A549 (cell line): Measurements from ENCODE around the gene PIP5KL1. TPM values are rescaled to one million over a fixed set of nuclear protein-coding genes. Genes with fewer than 3 reads are reported as not detected.
A peak's percentile ranks its signal among the peaks of the same experiment; 100 is the strongest.

ENCODE experiments used
- ATAC-seq, 2 experiments: fragments of 200-7000 bp in 1 of 2; fragments of >200 bp in 1 of 2; cut with Nextera tagmentation in 1 of 2; cut with Tn5 transposase in 1 of 2; 3 replicates each; pipeline versions ENCODE4 v1.8.0 to v1.9.1; 2018 to 2020; ENCODE audit warnings: mild to moderate bottlenecking in 1 of 2, moderate library complexity in 1 of 2
- CTCF ChIA-PET: fragments of 300-600 bp; sonication (Branson Sonifier 250); formaldehyde crosslinking; extraction: SDS; loops from one replicate; lab custom pipeline; 2021; ENCODE audit warnings: antibody characterized with exemption, inconsistent platforms; lab: Yijun Ruan, JAX
- POLR2A ChIA-PET: fragments of 350-600 bp; formaldehyde crosslinking; extraction: SDS; loops from one replicate; lab custom pipeline; 2021; ENCODE audit warnings: antibody characterized with exemption, inconsistent platforms; lab: Yijun Ruan, JAX
- DNase-seq, 2 experiments: peaks; one replicate each; pipeline versions ENCODE4 v3.0.0 to v3.0.0-alpha.2; 2011 to 2016; ENCODE audit warnings: low read depth in 1 of 2, low spot score in 1 of 2
- FAIRE-seq: peaks from 2 replicates; lab custom pipeline; 2011; peaks lifted over from hg19 to GRCh38; lab: Jason Lieb, UNC
- H3K27ac ChIP-seq, 2 experiments: fragments of >200 bp; sonication (Bioruptor Twin); formaldehyde crosslinking; 3 replicates each; pipeline ENCODE4 v1.5.1; 2016 to 2017
- H3K4me1 ChIP-seq: fragments of >200 bp; sonication (Bioruptor Twin); formaldehyde crosslinking; 3 replicates; pipeline ENCODE4 v1.6.1; 2016
- H3K4me2 ChIP-seq: fragments of >200 bp; sonication (Bioruptor Twin); formaldehyde crosslinking; 3 replicates; pipeline ENCODE4 v1.6.1; 2016
- H3K4me3 ChIP-seq: fragments of >200 bp; sonication (Bioruptor Twin); formaldehyde crosslinking; 3 replicates; pipeline ENCODE4 v1.5.1; 2016
- H3K9me3 ChIP-seq: fragments of >200 bp; sonication (Bioruptor Twin); formaldehyde crosslinking; 3 replicates; pipeline ENCODE4 v1.6.1; 2016
- BCL3 ChIP-seq: fragments of >200 bp; sonication (Bioruptor Twin); formaldehyde crosslinking; IDR thresholded peaks from 3 replicates; pipeline ENCODE4 v1.6.1; 2016
- CBX8 ChIP-seq: fragments of 200-600 bp; sonication (generic); IDR thresholded peaks from 2 replicates; pipeline ENCODE4 v1.6.1; 2016
- CEBPB ChIP-seq, 2 experiments: fragments of >200 bp in 1 of 2; sonication (Bioruptor Twin) in 1 of 2; formaldehyde crosslinking in 1 of 2; IDR thresholded peaks; 2 replicates each; pipeline ENCODE4 v1.6.1; 2012 to 2016
- CHD2 ChIP-seq: fragments of 150-350 bp; IDR thresholded peaks from 2 replicates; pipeline ENCODE4 v1.6.1; 2014; ENCODE audit warnings: low read length; ENCODE audit not compliant: partially characterized antibody
- CHD4 ChIP-seq: fragments of 200-600 bp; sonication (generic); IDR thresholded peaks from 2 replicates; pipeline ENCODE4 v1.6.1; 2016; ENCODE audit warnings: antibody characterized with exemption, mild to moderate bottlenecking, borderline replicate concordance
- E2F6 ChIP-seq: IDR thresholded peaks from 2 replicates; pipeline ENCODE4 v1.6.1; 2012; ENCODE audit warnings: low read depth, borderline replicate concordance
- ELK1 ChIP-seq: fragments of 150-350 bp; IDR thresholded peaks from 2 replicates; pipeline ENCODE4 v1.6.1; 2014; ENCODE audit warnings: low read depth, mild to moderate bottlenecking, low read length
- ESRRA ChIP-seq: fragments of 150-350 bp; IDR thresholded peaks from 2 replicates; pipeline ENCODE4 v1.6.1; 2014; ENCODE audit warnings: mild to moderate bottlenecking, low read length, borderline replicate concordance
- FOSL2 ChIP-seq, 2 experiments: fragments of 450-650 bp in 1 of 2; fragments of >200 bp in 1 of 2; sonication (Bioruptor Twin) in 1 of 2; formaldehyde crosslinking; IDR thresholded peaks; 2 replicates each; pipeline versions ENCODE4 v1.5.0 to v1.6.1; 2016 to 2020; ENCODE audit warnings: mild to moderate bottlenecking in 1 of 2, moderate library complexity in 1 of 2
- FOXS1 ChIP-seq: fragments of 250-450 bp; sonication (Bioruptor Pico); IDR thresholded peaks from 2 replicates; pipeline ENCODE4 v1.5.0; 2020; ENCODE audit warnings: mild to moderate bottlenecking, moderate library complexity
- GATA3 ChIP-seq: IDR thresholded peaks from 2 replicates; pipeline ENCODE4 v1.6.1; 2012; ENCODE audit warnings: borderline replicate concordance
- HES2 ChIP-seq: fragments of >200 bp; sonication (Bioruptor Twin); formaldehyde crosslinking; IDR thresholded peaks from 2 replicates; pipeline ENCODE4 v1.6.1; 2016
- JUN ChIP-seq, 2 experiments: fragments of >200 bp; sonication (Bioruptor Twin); formaldehyde crosslinking; IDR thresholded peaks; 2 replicates in 1 of 2; 3 replicates in 1 of 2; pipeline ENCODE4 v1.6.1; 2016 to 2017
- MAX ChIP-seq: IDR thresholded peaks from 2 replicates; pipeline ENCODE4 v1.6.1; 2012
- MAZ ChIP-seq: fragments of 150-350 bp; IDR thresholded peaks from 2 replicates; pipeline ENCODE4 v1.6.1; 2014; ENCODE audit warnings: antibody characterized with exemption, low read depth, low read length, borderline replicate concordance
- MYC ChIP-seq: IDR thresholded peaks from 2 replicates; pipeline ENCODE4 v1.6.1; 2012; ENCODE audit warnings: mild to moderate bottlenecking, inconsistent platforms, low read length, improper control_type of control experiment, borderline replicate concordance
- NR3C1 ChIP-seq: fragments of >200 bp; sonication (Bioruptor Twin); formaldehyde crosslinking; IDR thresholded peaks from 3 replicates; pipeline ENCODE4 v1.6.1; 2017
- PBX3 ChIP-seq: IDR thresholded peaks from 2 replicates; pipeline ENCODE4 v1.6.1; 2012
- POLR2AphosphoS2 ChIP-seq: conservative IDR thresholded peaks from 2 replicates; pipeline ENCODE4 v1.6.1; 2012; ENCODE audit warnings: low read length, improper control_type of control experiment, inconsistent platforms
- REST ChIP-seq: fragments of 200-600 bp; sonication (generic); IDR thresholded peaks from 2 replicates; pipeline ENCODE4 v1.6.1; 2016; ENCODE audit warnings: antibody characterized with exemption, mild to moderate bottlenecking, moderate library complexity
- RFX5 ChIP-seq: fragments of 450-650 bp; IDR thresholded peaks from 2 replicates; pipeline ENCODE4 v1.7.1; 2014; ENCODE audit warnings: antibody characterized with exemption, mild to moderate bottlenecking, moderate library complexity
- USF2 ChIP-seq: fragments of 450-650 bp; IDR thresholded peaks from 2 replicates; pipeline ENCODE4 v1.6.1; 2014; ENCODE audit warnings: antibody characterized with exemption
- ZC3H11A ChIP-seq: fragments of 450-650 bp; IDR thresholded peaks from 2 replicates; pipeline ENCODE4 v1.6.1; 2014; ENCODE audit warnings: antibody characterized with exemption, mild to moderate bottlenecking
- WGBS: methylation state at CpG from one replicate; pipeline ENCODE4 v1.1.6; 2017; ENCODE audit errors: missing lambda C conversion rate; 5-methylcytosine and 5-hydroxymethylcytosine counted together
- polyA plus RNA-seq, 4 experiments: library from polyadenylated mRNA; depleted of rRNA in 3 of 4; stranded (reverse); fragments of >200 nt; fragmentation: RNase III in 1 of 4; extraction: RNeasy Plus Mini Kit Qiagen cat#74134 plus additional on column Dnase treatment in 1 of 4; gene quantifications; 2 replicates in 3 of 4; 3 replicates in 1 of 4; pipeline ENCODE4 v1.2.3, GENCODE V29; 2011 to 2017

The PIP5KL1 gene
- polyA plus RNA-seq, 2 of the 4 experiments (the other 2 are of a cell fraction), result 2.4 to 2.5 TPM

- Histone ChIP-seq H3K4me2 (peak overlapping the region; percentile 98), H3K4me1 (peaks cover 99% of the 10 kb centered on the region), H3K4me3 (0 out of 3 replicates have a peak overlapping the region, but pooled peaks have one; percentile 11), H3K27ac (peak overlapping the region; percentile 89 to 98), H3K9me3 (no peaks in the 10 kb centered on the region)
- ChIA-PET CTCF (interaction anchor here (1.2 to 19.4 kb wide), 5 partner anchors 9 to 66 kb away, joined by 3 to 365 read pairs (median 9); partner anchors contain the start of gene DPM2), POLR2A (no interaction called here)
- DNase-seq (peak; percentile 67 to 75), ATAC-seq (peak; percentile 52 to 66; a peak in 5 of 6 replicates), FAIRE-seq (no peak)
- 35% methylated on average over 10 of the region's 10 CpGs for WGBS
- TF ChIP-seq ESRRA (no peak), RFX5 (no peak), CBX8 (no peak), GATA3 (no peak), JUN (IDR thresholded peaks at IDR 0.05) (0 out of 5 replicates have a peak, but pooled peaks of 1 of the 2 experiments have one; percentile 4), NR3C1 (no peak), MYC (no peak), CHD2 (no peak), FOSL2 (IDR thresholded peaks at IDR 0.05) (no peak), FOSL2 (CRISPR knock-in tag; IDR thresholded peaks at IDR 0.05) (peak; percentile 42; the same call in 1 of the 2 replicates), FOXS1 (CRISPR knock-in tag) (no peak), POLR2AphosphoS2 (no peak), BCL3 (no peak), HES2 (no peak), MAX (peak; percentile 53), ELK1 (no peak), REST (no peak), PBX3 (no peak), MAZ (no peak), CHD4 (no peak), E2F6 (0 out of 2 replicates have a peak, but pooled peaks have one; percentile 45), ZC3H11A (no peak), USF2 (peak; percentile 30; the same call in 1 of the 2 replicates), CEBPB (IDR thresholded peaks at IDR 0.05) (no peak)
These were observed 38.3 kb upstream of the PIP5KL1 start for GRCh38 chr9:127968700-127969383.
